ENCODE data around the gene MIEF2. TPM values are rescaled to one million over a fixed set of nuclear protein-coding genes. Genes with fewer than 3 reads are reported as not detected.

MIEF2 gene
- total RNA-seq, 1 experiment from 2014 or later: 11.2 TPM

DNA sequence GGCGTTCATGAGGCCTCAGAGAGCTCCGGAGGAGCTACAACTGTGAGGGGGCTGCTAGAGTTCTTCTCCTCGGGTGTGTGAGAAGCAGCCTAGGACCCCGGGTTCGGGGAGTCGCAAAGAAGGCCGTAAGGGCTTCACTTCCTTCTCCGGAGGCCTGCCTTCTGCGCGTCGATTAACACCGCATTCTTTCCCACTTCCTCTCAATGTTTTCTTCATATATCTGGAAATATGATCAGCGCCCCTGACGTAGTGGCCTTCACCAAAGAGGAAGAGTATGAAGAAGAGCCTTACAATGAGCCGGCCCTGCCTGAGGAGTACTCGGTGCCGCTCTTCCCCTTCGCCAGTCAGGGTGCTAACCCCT, 55.1 kb downstream of the MIEF2 start:
- peaks cover 2% of the 10 kb centered on the region for H3K36me3 ChIP-seq (ENCODE audit: control insufficient read depth, insufficient read depth, low read length)
- TF ChIP-seq TCF7L2 (IDR thresholded peaks at IDR 0.05; ENCODE audit: low read depth, low read length) (no peak), POLR2AphosphoS5 (IDR thresholded peaks at IDR 0.05; ENCODE audit: low read depth, low read length) (no peak)
- in situ Hi-C loops (cut with HindIII; ENCODE audit: low pct_unique_long_range_greater_than_20kb, low sequenced_read_pairs): no loop called here
- ATAC-seq (no peak), DNase-seq (ENCODE audit: low read depth, low spot score) (no peak)
- H3K27ac ChIP-seq (ENCODE audit: low read length): peak overlapping the region; percentile 85
- H3K9me3 ChIP-seq (ENCODE audit: control insufficient read depth, insufficient read depth, low read depth, low read length): no peaks in the 10 kb centered on the region
- H3K27me3 ChIP-seq (ENCODE audit: control insufficient read depth, insufficient read depth, low read length): no peaks in the 10 kb centered on the region
- ChIA-PET POLR2A (no interaction called here), CTCF (no interaction called here)
- H3K4me1 ChIP-seq (ENCODE audit: control insufficient read depth, insufficient read depth, low read length): peaks cover 23% of the 10 kb centered on the region
- BruUV-seq (replicated peaks): TSS peak; percentile 81
- intact Hi-C loops (cut with micrococcal nuclease; ENCODE audit: unreplicated experiment): no loop called here
- H3K4me3 ChIP-seq (ENCODE audit: low read depth in 2 of 2, low read length in 2 of 2): peak overlapping the region; percentile 74 to 96

DNA sequence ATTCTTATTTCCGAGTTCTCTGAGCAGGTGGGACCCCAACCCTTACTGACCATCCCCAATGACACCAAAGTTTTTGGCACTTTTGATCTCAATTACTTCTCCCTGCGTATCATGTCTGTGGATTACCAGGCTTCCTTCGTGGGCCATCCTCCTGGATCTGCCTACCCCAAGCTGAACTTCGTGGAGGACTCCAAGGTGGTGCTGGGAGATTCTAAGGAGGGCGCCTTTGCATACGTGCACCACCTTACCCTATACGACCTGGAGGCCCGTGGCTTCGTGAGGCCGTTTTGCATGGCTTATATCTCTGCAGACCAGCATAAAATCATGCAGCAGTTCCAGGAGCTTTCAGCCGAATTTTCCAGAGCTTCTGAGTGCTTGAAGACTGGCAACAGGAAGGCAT, 55.5 kb downstream of the MIEF2 start:
- Histone ChIP-seq H3K27me3 (ENCODE audit: control insufficient read depth, insufficient read depth, low read length) (no peaks in the 10 kb centered on the region), H3K36me3 (ENCODE audit: control insufficient read depth, insufficient read depth, low read length) (peaks cover 2% of the 10 kb centered on the region), H3K4me1 (ENCODE audit: control insufficient read depth, insufficient read depth, low read length) (peaks cover 23% of the 10 kb centered on the region), H3K9me3 (ENCODE audit: control insufficient read depth, insufficient read depth, low read depth, low read length) (no peaks in the 10 kb centered on the region), H3K27ac (ENCODE audit: low read length) (peak overlapping the region; percentile 85), H3K4me3 (ENCODE audit: low read depth in 2 of 2, low read length in 2 of 2) (peak overlapping the region; percentile 74 to 96)
- in situ Hi-C loops (cut with HindIII; ENCODE audit: low pct_unique_long_range_greater_than_20kb, low sequenced_read_pairs) (no loop called here), intact Hi-C loops (cut with micrococcal nuclease; ENCODE audit: unreplicated experiment) (no loop called here)
- ATAC-seq (no peak), DNase-seq (ENCODE audit: low read depth, low spot score) (no peak)
- no TSS peak for BruUV-seq (replicated peaks)
- POLR2A ChIA-PET: no interaction called here
- no peak for TF ChIP-seq CTCF (IDR thresholded peaks at IDR 0.05)
- TF ChIP-seq, protein P1, sequence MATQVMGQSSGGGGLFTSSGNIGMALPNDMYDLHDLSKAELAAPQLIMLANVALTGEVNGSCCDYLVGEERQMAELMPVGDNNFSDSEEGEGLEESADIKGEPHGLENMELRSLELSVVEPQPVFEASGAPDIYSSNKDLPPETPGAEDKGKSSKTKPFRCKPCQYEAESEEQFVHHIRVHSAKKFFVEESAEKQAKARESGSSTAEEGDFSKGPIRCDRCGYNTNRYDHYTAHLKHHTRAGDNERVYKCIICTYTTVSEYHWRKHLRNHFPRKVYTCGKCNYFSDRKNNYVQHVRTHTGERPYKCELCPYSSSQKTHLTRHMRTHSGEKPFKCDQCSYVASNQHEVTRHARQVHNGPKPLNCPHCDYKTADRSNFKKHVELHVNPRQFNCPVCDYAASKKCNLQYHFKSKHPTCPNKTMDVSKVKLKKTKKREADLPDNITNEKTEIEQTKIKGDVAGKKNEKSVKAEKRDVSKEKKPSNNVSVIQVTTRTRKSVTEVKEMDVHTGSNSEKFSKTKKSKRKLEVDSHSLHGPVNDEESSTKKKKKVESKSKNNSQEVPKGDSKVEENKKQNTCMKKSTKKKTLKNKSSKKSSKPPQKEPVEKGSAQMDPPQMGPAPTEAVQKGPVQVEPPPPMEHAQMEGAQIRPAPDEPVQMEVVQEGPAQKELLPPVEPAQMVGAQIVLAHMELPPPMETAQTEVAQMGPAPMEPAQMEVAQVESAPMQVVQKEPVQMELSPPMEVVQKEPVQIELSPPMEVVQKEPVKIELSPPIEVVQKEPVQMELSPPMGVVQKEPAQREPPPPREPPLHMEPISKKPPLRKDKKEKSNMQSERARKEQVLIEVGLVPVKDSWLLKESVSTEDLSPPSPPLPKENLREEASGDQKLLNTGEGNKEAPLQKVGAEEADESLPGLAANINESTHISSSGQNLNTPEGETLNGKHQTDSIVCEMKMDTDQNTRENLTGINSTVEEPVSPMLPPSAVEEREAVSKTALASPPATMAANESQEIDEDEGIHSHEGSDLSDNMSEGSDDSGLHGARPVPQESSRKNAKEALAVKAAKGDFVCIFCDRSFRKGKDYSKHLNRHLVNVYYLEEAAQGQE (IDR thresholded peaks at IDR 0.05; ENCODE audit: insufficient read depth in 1 of 2, low read depth in 2 of 2, low read length in 1 of 2): no peak
- TF ChIP-seq POLR2AphosphoS5 (IDR thresholded peaks at IDR 0.05; ENCODE audit: low read depth, low read length): no peak
- no peak for TF ChIP-seq TCF7L2 (IDR thresholded peaks at IDR 0.05; ENCODE audit: low read depth, low read length)
- TF ChIP-seq SIN3A (IDR thresholded peaks at IDR 0.05; ENCODE audit: borderline replicate concordance, insufficient read depth, low read depth, low read length): no peak
- CTCF ChIA-PET: no interaction called here

Other genes with a start within 250 kb of the MIEF2 start
- gene ATPAF2, start 221.5 kb upstream of the MIEF2 start, total RNA-seq (2021; ENCODE audit: unreplicated experiment): 22.3 TPM
- gene GID4, start 221.3 kb upstream of the MIEF2 start, total RNA-seq (2021; ENCODE audit: unreplicated experiment): 11.1 TPM
- gene DRG2, start 172.7 kb upstream of the MIEF2 start, total RNA-seq (2021; ENCODE audit: unreplicated experiment): 42.0 TPM
- gene MYO15A, start 151.9 kb upstream of the MIEF2 start, total RNA-seq (2021; ENCODE audit: unreplicated experiment): 0.36 TPM
- 94.5 TPM for gene ALKBH5, start 76.8 kb upstream of the MIEF2 start, total RNA-seq (2021; ENCODE audit: unreplicated experiment)
- 18.4 TPM for gene LLGL1, start 35.0 kb upstream of the MIEF2 start, total RNA-seq (2021; ENCODE audit: unreplicated experiment)
- 207 TPM for gene FLII, start 1.9 kb upstream of the MIEF2 start, total RNA-seq (2021; ENCODE audit: unreplicated experiment)
- gene TOP3A, start 54.3 kb downstream of the MIEF2 start, total RNA-seq (2021; ENCODE audit: unreplicated experiment): 49.3 TPM
- gene SMCR8, start 54.6 kb downstream of the MIEF2 start, total RNA-seq (2021; ENCODE audit: unreplicated experiment): 24.9 TPM
- 21.7 TPM for gene SHMT1, start 102.9 kb downstream of the MIEF2 start, total RNA-seq (2021; ENCODE audit: unreplicated experiment)
- not detected for gene EVPLL, start 117.1 kb downstream of the MIEF2 start, total RNA-seq (2021; ENCODE audit: unreplicated experiment)
- gene LGALS9C, start 216.1 kb downstream of the MIEF2 start, total RNA-seq (2021; ENCODE audit: unreplicated experiment): not detected

Measured in Panc1 (cell line).